Endothelial cell of umbilical vein (primary cell): ENCODE results near the gene MYO7B. TPM values are rescaled to one million over a fixed set of nuclear protein-coding genes. Genes with fewer than 3 reads are reported as not detected.

Experiments used
- BruUV-seq: library from RNA; stranded (reverse); fragments of 400-500 nt; replicated peaks from 2 replicates; lab custom pipeline; 2021; lab: Mats Ljungman, UMichigan
- CTCF ChIA-PET: fragments of 300-600, 350-600 bp; sonication (Branson Sonifier 250); formaldehyde crosslinking; loops from one replicate; lab custom pipeline; 2021; ENCODE audit warnings: antibody characterized with exemption, inconsistent platforms; lab: Charles Lee
- POLR2A ChIA-PET: fragments of 300-600, 350-600 bp; sonication (Branson Sonifier 250); formaldehyde crosslinking; loops from one replicate; lab custom pipeline; 2021; ENCODE audit warnings: antibody characterized with exemption, inconsistent platforms; lab: Charles Lee
- DNase-seq: peaks from one replicate; pipeline ENCODE4 v3.0.0-alpha.2; 2011; ENCODE audit warnings: low read depth, low spot score
- FAIRE-seq: peaks from 2 replicates; lab custom pipeline; 2011; peaks lifted over from hg19 to GRCh38; lab: Jason Lieb, UNC
- H2AFZ ChIP-seq: 2 replicates; pipeline ENCODE4 v1.6.0; 2012; ENCODE audit warnings: low read depth, low read length, control low read depth, inconsistent platforms
- H3K27ac ChIP-seq: 2 replicates; pipeline ENCODE4 v1.5.1; 2011; ENCODE audit warnings: low read depth, mild to moderate bottlenecking, control low read depth, low read length, moderate library complexity; ENCODE audit not compliant: insufficient read depth
- H3K27me3 ChIP-seq, 2 experiments: 2 replicates each; pipeline versions ENCODE4 v1.6.0 to v1.6.1; 2011; ENCODE audit warnings: low read length in 2 of 2, mixed read lengths in 1 of 2; ENCODE audit not compliant: control insufficient read depth in 2 of 2, insufficient read depth in 2 of 2
- H3K36me3 ChIP-seq, 2 experiments: 2 replicates in 1 of 2; 3 replicates in 1 of 2; pipeline ENCODE4 v1.5.1; 2011; ENCODE audit warnings: low read length in 2 of 2, mild to moderate bottlenecking in 1 of 2, moderate library complexity in 1 of 2; ENCODE audit not compliant: control insufficient read depth in 2 of 2, insufficient read depth in 2 of 2; ENCODE audit errors: extremely low read depth in 1 of 2
- H3K4me1 ChIP-seq: 3 replicates; pipeline ENCODE4 v1.5.1; 2011; ENCODE audit warnings: mild to moderate bottlenecking, low read length; ENCODE audit not compliant: control insufficient read depth, insufficient read depth; ENCODE audit errors: extremely low read depth
- H3K4me2 ChIP-seq: 2 replicates; pipeline ENCODE4 v1.6.1; 2011; ENCODE audit warnings: low read length, control low read depth, mixed read lengths; ENCODE audit not compliant: insufficient read depth
- H3K4me3 ChIP-seq, 3 experiments: fragments of 200-600 bp in 1 of 3; sonication (generic), shearing (Covaris generic) in 1 of 3; replicated peaks in 1 of 3; 2 replicates each; pipeline ENCODE4 v1.5.1; 2011 to 2016; ENCODE audit warnings: control low read depth in 3 of 3, low read length in 3 of 3, mild to moderate bottlenecking in 2 of 3, inconsistent platforms in 1 of 3, low read depth in 1 of 3, moderate library complexity in 1 of 3; ENCODE audit not compliant: insufficient read depth in 1 of 3
- H3K79me2 ChIP-seq: 2 replicates; pipeline ENCODE4 v1.6.0; 2012; ENCODE audit warnings: low read length, inconsistent platforms; ENCODE audit not compliant: control insufficient read depth, insufficient read depth
- H3K9ac ChIP-seq: replicated peaks from 2 replicates; pipeline ENCODE3; 2011; ENCODE audit warnings: low read length, control low read depth; ENCODE audit not compliant: insufficient read depth; ENCODE audit errors: extremely low read depth
- H3K9me1 ChIP-seq: replicated peaks from 3 replicates; pipeline ENCODE4 v1.6.0; 2011; ENCODE audit warnings: mild to moderate bottlenecking, low read length; ENCODE audit not compliant: control insufficient read depth, insufficient read depth; ENCODE audit errors: extremely low read depth
- H3K9me3 ChIP-seq: replicated peaks from 2 replicates; pipeline ENCODE4 v1.5.1; 2012; ENCODE audit warnings: low read length, inconsistent platforms; ENCODE audit not compliant: control insufficient read depth, insufficient read depth
- H4K20me1 ChIP-seq: replicated peaks from 2 replicates; pipeline ENCODE3; 2011; ENCODE audit warnings: mild to moderate bottlenecking, low read length; ENCODE audit not compliant: control insufficient read depth, insufficient read depth; ENCODE audit errors: extremely low read depth
- CTCF ChIP-seq, 2 donors: IDR thresholded peaks; 1 replicate in 1 of 2; 2 replicates in 1 of 2; pipeline ENCODE4 v1.5.1; 2011; ENCODE audit warnings: low read length in 2 of 2, mild to moderate bottlenecking in 2 of 2, moderate library complexity in 2 of 2, control low read depth in 1 of 2, inconsistent platforms in 1 of 2, low read depth in 1 of 2; ENCODE audit not compliant: insufficient read depth in 1 of 2; ENCODE audit errors: extremely low read depth in 1 of 2
- MAX ChIP-seq: IDR thresholded peaks from 2 replicates; pipeline ENCODE4 v1.6.1; 2011; ENCODE audit not compliant: insufficient read depth, insufficient read length
- MYC ChIP-seq: IDR thresholded peaks from one replicate; pipeline ENCODE4 v1.6.1; 2011; ENCODE audit warnings: mild to moderate bottlenecking, low read depth, low read length
- POLR2A ChIP-seq: IDR thresholded peaks from 2 replicates; pipeline ENCODE4 v1.6.1; 2012; ENCODE audit warnings: low read depth, mild to moderate bottlenecking, control low read depth, low read length
- POLR2AphosphoS5 ChIP-seq: IDR thresholded peaks from 2 replicates; pipeline ENCODE4 v1.6.1; 2012; ENCODE audit warnings: low read depth, mild to moderate bottlenecking, control low read depth, low read length, moderate library complexity; ENCODE audit not compliant: insufficient read depth
- dilution Hi-C: fragments of 300-500 bp; cut with MboI; formaldehyde crosslinking; loops from one replicate; pipeline ENCODE4 v1.15.0; 2019; ENCODE audit warnings: low sequenced_read_pairs; ENCODE audit not compliant: extremely low pct_ligation_motif_present
- intact Hi-C: fragments of 100-400 bp; cut with micrococcal nuclease; formaldehyde crosslinking; loops from one replicate; pipeline ENCODE4 v1.10.0; 2022
- polyA plus RNA-seq, 4 experiments: library from polyadenylated mRNA; depleted of rRNA in 3 of 4; stranded (reverse) in 3 of 4; unstranded in 1 of 4; fragments of >200 nt; gene quantifications; 2 replicates each; pipeline versions ENCODE4 v1.2.1 to v1.2.3, GENCODE V29; 2011 to 2012; ENCODE audit warnings: missing spikeins in 1 of 4
- total RNA-seq: library from RNA; stranded (reverse); gene quantifications from 2 replicates; pipeline ENCODE4 v1.2.3, GENCODE V29; 2021

The MYO7B gene
- total and polyA plus RNA-seq, 2 donors (not counting 3 experiments of a cell fraction or from before 2014, with no cell fraction given), result 0.17 TPM; not detected in 1

GRCh38 chr2:127642706-127643438 lies 107.4 kb downstream of the MYO7B start:
- Histone ChIP-seq H3K27ac (no peak overlapping the region), H3K27me3 (no peaks in the 10 kb centered on the region), H3K9ac (no peak overlapping the region), H3K36me3 (no peaks in the 10 kb centered on the region), H3K4me1 (peaks cover 40% of the 10 kb centered on the region), H3K4me2 (no peak overlapping the region), H4K20me1 (no peaks in the 10 kb centered on the region), H3K9me3 (no peaks in the 10 kb centered on the region), H3K9me1 (no peaks in the 10 kb centered on the region), H3K79me2 (no peaks in the 10 kb centered on the region), H3K4me3 (no peak overlapping the region), H2AFZ (no peak overlapping the region)
- ChIA-PET POLR2A (no interaction called here), CTCF (interaction anchor here (1.0 to 6.3 kb wide), 3 partner anchors 11 to 134 kb away, joined by 3 to 37 read pairs (median 4); partner anchors contain the start of gene LIMS2)
- FAIRE-seq, result no peak
- dilution Hi-C loops (no loop called here), intact Hi-C loops (no loop called here)
- BruUV-seq, result no TSS peak
- TF ChIP-seq POLR2AphosphoS5 (no peak), MYC (no peak), CTCF (IDR thresholded peaks at IDR 0.05; ENCODE audit: extremely low read depth in 1 of 2, insufficient read depth in 1 of 2, low read depth in 1 of 2, low read length in 2 of 2) (no peak), POLR2A (no peak), MAX (no peak)
- DNase-seq, result no peak
